HG03060 (cell line): ENCODE data around the gene BRD3OS.

Experiments
- ATAC-seq: cut with Tn5 transposase; IDR thresholded peaks from one replicate; pipeline ENCODE4 v1.9.1; 2021; ENCODE audit warnings: low read depth, moderate number of reproducible peaks; ENCODE audit not compliant: unreplicated experiment

BRD3OS gene

DNA sequence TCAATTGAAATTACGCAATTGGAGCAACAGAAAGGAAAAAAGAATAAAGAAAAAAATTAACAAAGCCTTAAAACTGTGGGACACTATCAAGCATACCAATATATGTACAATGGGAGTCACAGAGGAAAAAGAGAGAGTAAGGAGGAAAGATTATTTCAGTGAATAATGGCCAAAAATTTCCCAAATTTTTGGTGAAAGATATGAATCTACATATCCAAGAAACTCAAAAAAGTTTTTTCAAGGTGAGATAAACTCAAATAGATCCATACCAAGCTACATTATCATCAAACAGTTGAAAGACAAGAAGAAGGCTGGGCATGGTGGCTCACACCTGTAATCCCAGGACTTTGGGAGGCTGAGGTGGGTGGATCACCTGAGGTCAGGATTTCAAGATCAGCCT, 51.4 kb downstream of the BRD3OS start:
- ATAC-seq = no peak
